Mesendoderm (in vitro differentiated cells): ENCODE data around the gene P3R3URF.

Experiments used
- DNase-seq: peaks from one replicate; pipeline ENCODE4 v3.0.0; 2013
- H2AK5ac ChIP-seq: 2 replicates; pipeline ENCODE4 v1.6.1; 2013; ENCODE audit warnings: low read length, inconsistent platforms
- H2BK120ac ChIP-seq: 2 replicates; pipeline ENCODE4 v1.6.1; 2013; ENCODE audit warnings: low read depth, mild to moderate bottlenecking, low read length, moderate library complexity, mixed read lengths
- H2BK15ac ChIP-seq: replicated peaks from 2 replicates; pipeline ENCODE4 v1.6.1; 2013; ENCODE audit warnings: low read depth, mild to moderate bottlenecking, moderate library complexity
- H2BK5ac ChIP-seq: 2 replicates; pipeline ENCODE4 v1.6.1; 2013; ENCODE audit warnings: low read length, inconsistent platforms
- H3K18ac ChIP-seq: 2 replicates; pipeline ENCODE4 v1.6.1; 2013; ENCODE audit warnings: mild to moderate bottlenecking, low read length, mixed read lengths
- H3K23ac ChIP-seq: one replicate; pipeline ENCODE4 v1.6.1; 2013; ENCODE audit warnings: low read length
- H3K27ac ChIP-seq: 2 replicates; pipeline ENCODE4 v1.5.1; 2013; ENCODE audit warnings: low read depth, mild to moderate bottlenecking, inconsistent platforms, low read length, moderate library complexity
- H3K27me3 ChIP-seq: 2 replicates; pipeline ENCODE4 v1.6.1; 2013; ENCODE audit warnings: low read length, control low read depth, mild to moderate bottlenecking, inconsistent platforms; ENCODE audit not compliant: insufficient read depth, poor library complexity
- H3K36me3 ChIP-seq: 2 replicates; pipeline ENCODE4 v1.6.1; 2013; ENCODE audit warnings: low read length, inconsistent platforms; ENCODE audit not compliant: control insufficient read depth, insufficient read depth
- H3K4ac ChIP-seq: one replicate; pipeline ENCODE4 v1.6.1; 2013; ENCODE audit warnings: low read depth, mild to moderate bottlenecking, low read length, moderate library complexity
- H3K4me1 ChIP-seq: 2 replicates; pipeline ENCODE4 v1.6.1; 2013; ENCODE audit warnings: low read depth, low read length, inconsistent platforms; ENCODE audit not compliant: control insufficient read depth
- H3K4me2 ChIP-seq: 2 replicates; pipeline ENCODE4 v1.6.1; 2013; ENCODE audit warnings: low read length
- H3K4me3 ChIP-seq: 2 replicates; pipeline ENCODE4 v1.5.1; 2013; ENCODE audit warnings: mild to moderate bottlenecking, low read length
- H3K56ac ChIP-seq: one replicate; pipeline ENCODE4 v1.6.1; 2013; ENCODE audit warnings: low read length
- H3K79me1 ChIP-seq: 2 replicates; pipeline ENCODE4 v1.6.1; 2013; ENCODE audit warnings: low read length, inconsistent platforms
- H3K79me2 ChIP-seq: 2 replicates; pipeline ENCODE4 v1.6.1; 2013; ENCODE audit warnings: mild to moderate bottlenecking, low read length; ENCODE audit not compliant: control insufficient read depth, insufficient read depth
- H3K9ac ChIP-seq: 2 replicates; pipeline ENCODE4 v1.6.1; 2013; ENCODE audit warnings: low read length, inconsistent platforms
- H4K5ac ChIP-seq: one replicate; pipeline ENCODE4 v1.6.1; 2013; ENCODE audit warnings: low read length
- H4K8ac ChIP-seq: one replicate; pipeline ENCODE4 v1.6.1; 2013; ENCODE audit warnings: low read depth, mild to moderate bottlenecking, control low read depth, low read length, moderate library complexity
- WGBS: extraction: QIAGEN DNeasy Blood & Tissue Kit; methylation state at CpG from one replicate; pipeline ENCODE4 v1.1.7; 2013; ENCODE audit warnings: low lambda C conversion rate, missing lambda C conversion rate; ENCODE audit not compliant: insufficient coverage; ENCODE audit errors: extremely low coverage; 5-methylcytosine and 5-hydroxymethylcytosine counted together

P3R3URF gene

GRCh38 chr1:46187106-46187869 is 11.0 kb upstream of the P3R3URF start:
- Histone ChIP-seq H3K36me3 (peaks cover 7% of the 10 kb centered on the region), H3K27me3 (no peaks in the 10 kb centered on the region), H2BK5ac (no peak overlapping the region), H3K79me2 (no peaks in the 10 kb centered on the region), H3K4me2 (no peak overlapping the region), H4K8ac (no peak overlapping the region), H3K4me3 (no peak overlapping the region), H3K23ac (no peak overlapping the region), H3K56ac (no peak overlapping the region), H3K27ac (no peak overlapping the region), H3K9ac (no peak overlapping the region), H2BK15ac (no peak overlapping the region), H2BK120ac (no peak overlapping the region), H3K18ac (no peak overlapping the region), H3K79me1 (no peaks in the 10 kb centered on the region), H2AK5ac (no peak overlapping the region), H3K4me1 (no peaks in the 10 kb centered on the region), H3K4ac (no peak overlapping the region), H4K5ac (no peak overlapping the region)
- no CpG with 5 or more reads among the region's 8 CpGs for WGBS
- no peak for DNase-seq

DNA sequence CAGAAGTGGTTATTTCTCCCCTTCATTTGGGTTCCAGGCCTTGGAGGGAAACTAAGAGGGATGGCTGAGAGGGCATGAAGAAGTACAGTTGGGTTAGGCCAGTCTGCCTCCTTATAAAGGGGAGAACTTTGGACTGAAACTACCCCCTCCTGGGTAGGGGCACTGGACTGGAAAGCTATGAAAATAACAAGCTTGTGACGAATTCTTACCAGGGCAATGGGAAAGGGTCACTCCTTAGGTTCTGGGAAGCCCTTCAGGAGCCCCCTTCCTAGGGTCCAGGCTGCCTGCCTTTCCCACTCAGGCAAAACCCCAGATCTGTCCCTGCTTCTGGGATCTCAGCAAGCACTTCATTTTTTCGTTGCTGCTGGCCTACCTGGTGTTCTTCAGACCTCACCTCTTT is 9.8 kb upstream of the P3R3URF start:
- H3K4me2 ChIP-seq, result no peak overlapping the region
- no peak overlapping the region for H2AK5ac ChIP-seq
- H3K56ac ChIP-seq, result no peak overlapping the region
- no peak overlapping the region for H2BK120ac ChIP-seq
- H3K18ac ChIP-seq, result no peak overlapping the region
- no peaks in the 10 kb centered on the region for H3K79me1 ChIP-seq
- peaks cover 3% of the 10 kb centered on the region for H3K36me3 ChIP-seq
- no peak for DNase-seq
- no peak overlapping the region for H3K23ac ChIP-seq
- H3K4me3 ChIP-seq, result no peak overlapping the region
- no peak overlapping the region for H4K5ac ChIP-seq
- no CpG with 5 or more reads among the region's 2 CpGs for WGBS
- H4K8ac ChIP-seq, result no peak overlapping the region
- no peak overlapping the region for H3K4ac ChIP-seq
- H3K4me1 ChIP-seq, result no peaks in the 10 kb centered on the region
- no peaks in the 10 kb centered on the region for H3K79me2 ChIP-seq
- H3K27me3 ChIP-seq, result no peaks in the 10 kb centered on the region
- no peak overlapping the region for H3K27ac ChIP-seq
- H2BK5ac ChIP-seq, result no peak overlapping the region
- H3K9ac ChIP-seq, result no peak overlapping the region
- no peak overlapping the region for H2BK15ac ChIP-seq

DNA sequence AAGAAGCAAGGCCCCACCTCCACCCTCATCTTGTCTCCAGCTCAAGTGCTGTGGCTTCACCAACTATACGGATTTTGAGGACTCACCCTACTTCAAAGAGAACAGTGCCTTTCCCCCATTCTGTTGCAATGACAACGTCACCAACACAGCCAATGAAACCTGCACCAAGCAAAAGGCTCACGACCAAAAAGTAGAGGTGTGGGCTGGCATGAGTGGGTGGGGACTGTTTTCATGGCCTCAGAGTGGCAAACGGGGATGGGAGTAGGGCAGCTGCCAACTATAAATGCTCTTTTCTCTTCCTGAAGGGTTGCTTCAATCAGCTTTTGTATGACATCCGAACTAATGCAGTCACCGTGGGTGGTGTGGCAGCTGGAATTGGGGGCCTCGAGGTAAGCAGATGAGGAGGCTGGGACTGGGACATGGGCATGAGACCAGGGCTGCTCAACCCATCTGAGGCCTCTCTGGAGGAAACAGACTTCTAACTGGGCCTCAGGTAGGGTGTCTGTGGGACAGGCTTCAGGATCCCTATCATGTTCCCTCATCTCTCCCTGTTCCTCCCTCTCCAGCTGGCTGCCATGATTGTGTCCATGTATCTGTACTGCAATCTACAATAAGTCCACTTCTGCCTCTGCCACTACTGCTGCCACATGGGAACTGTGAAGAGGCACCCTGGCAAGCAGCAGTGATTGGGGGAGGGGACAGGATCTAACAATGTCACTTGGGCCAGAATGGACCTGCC is 8.8 kb upstream of the P3R3URF start:
- WGBS, result no CpG with 5 or more reads among the region's 7 CpGs
- no peak overlapping the region for H3K18ac ChIP-seq
- H2BK120ac ChIP-seq, result no peak overlapping the region
- H3K36me3 ChIP-seq, result peaks cover 3% of the 10 kb centered on the region
- H3K23ac ChIP-seq, result no peak overlapping the region
- no peak overlapping the region for H2AK5ac ChIP-seq
- no peak overlapping the region for H4K8ac ChIP-seq
- no peaks in the 10 kb centered on the region for H3K27me3 ChIP-seq
- no peak overlapping the region for H2BK5ac ChIP-seq
- no peak overlapping the region for H3K4me3 ChIP-seq
- H2BK15ac ChIP-seq, result no peak overlapping the region
- H3K56ac ChIP-seq, result no peak overlapping the region
- no peaks in the 10 kb centered on the region for H3K79me1 ChIP-seq
- H3K4me2 ChIP-seq, result no peak overlapping the region
- no peak overlapping the region for H3K4ac ChIP-seq
- DNase-seq, result no peak
- no peak overlapping the region for H4K5ac ChIP-seq
- H3K4me1 ChIP-seq, result no peaks in the 10 kb centered on the region
- no peaks in the 10 kb centered on the region for H3K79me2 ChIP-seq
- H3K27ac ChIP-seq, result no peak overlapping the region
- H3K9ac ChIP-seq, result no peak overlapping the region

GRCh38 chr1:46183926-46184557 is 7.8 kb upstream of the P3R3URF start:
- no peak overlapping the region for H4K8ac ChIP-seq
- no CpG with 5 or more reads among the region's 12 CpGs for WGBS
- H3K56ac ChIP-seq, result no peak overlapping the region
- DNase-seq, result no peak
- no peak overlapping the region for H2BK5ac ChIP-seq
- H2BK15ac ChIP-seq, result no peak overlapping the region
- no peaks in the 10 kb centered on the region for H3K79me2 ChIP-seq
- peaks cover 3% of the 10 kb centered on the region for H3K36me3 ChIP-seq
- H3K4me2 ChIP-seq, result no peak overlapping the region
- no peaks in the 10 kb centered on the region for H3K4me1 ChIP-seq
- no peak overlapping the region for H3K9ac ChIP-seq
- H3K27me3 ChIP-seq, result no peaks in the 10 kb centered on the region
- no peak overlapping the region for H3K18ac ChIP-seq
- H4K5ac ChIP-seq, result no peak overlapping the region
- no peak overlapping the region for H3K23ac ChIP-seq
- H2BK120ac ChIP-seq, result no peak overlapping the region
- no peak overlapping the region for H3K4me3 ChIP-seq
- no peak overlapping the region for H3K4ac ChIP-seq
- no peak overlapping the region for H3K27ac ChIP-seq
- no peak overlapping the region for H2AK5ac ChIP-seq
- no peaks in the 10 kb centered on the region for H3K79me1 ChIP-seq

GRCh38 chr1:46183079-46183847 is 7.0 kb upstream of the P3R3URF start:
- no peaks in the 10 kb centered on the region for H3K4me1 ChIP-seq
- no peak overlapping the region for H3K18ac ChIP-seq
- H3K27me3 ChIP-seq, result no peaks in the 10 kb centered on the region
- H2BK120ac ChIP-seq, result no peak overlapping the region
- no peak overlapping the region for H4K8ac ChIP-seq
- no peak overlapping the region for H3K23ac ChIP-seq
- H3K36me3 ChIP-seq, result peaks cover 3% of the 10 kb centered on the region
- WGBS, result no CpG with 5 or more reads among the region's 8 CpGs
- no peak overlapping the region for H2AK5ac ChIP-seq
- no peak overlapping the region for H2BK5ac ChIP-seq
- H3K79me2 ChIP-seq, result no peaks in the 10 kb centered on the region
- no peak overlapping the region for H3K4me3 ChIP-seq
- H2BK15ac ChIP-seq, result no peak overlapping the region
- H3K9ac ChIP-seq, result no peak overlapping the region
- no peak overlapping the region for H4K5ac ChIP-seq
- no peak overlapping the region for H3K4ac ChIP-seq
- H3K79me1 ChIP-seq, result no peaks in the 10 kb centered on the region
- H3K4me2 ChIP-seq, result no peak overlapping the region
- DNase-seq, result no peak
- no peak overlapping the region for H3K56ac ChIP-seq
- no peak overlapping the region for H3K27ac ChIP-seq
